ENCODE data around the gene IL32.

IL32 gene

GRCh38 chr16:3027489-3027795, 38.0 kb upstream of the IL32 start:
- no peak for DNase-seq

DNA sequence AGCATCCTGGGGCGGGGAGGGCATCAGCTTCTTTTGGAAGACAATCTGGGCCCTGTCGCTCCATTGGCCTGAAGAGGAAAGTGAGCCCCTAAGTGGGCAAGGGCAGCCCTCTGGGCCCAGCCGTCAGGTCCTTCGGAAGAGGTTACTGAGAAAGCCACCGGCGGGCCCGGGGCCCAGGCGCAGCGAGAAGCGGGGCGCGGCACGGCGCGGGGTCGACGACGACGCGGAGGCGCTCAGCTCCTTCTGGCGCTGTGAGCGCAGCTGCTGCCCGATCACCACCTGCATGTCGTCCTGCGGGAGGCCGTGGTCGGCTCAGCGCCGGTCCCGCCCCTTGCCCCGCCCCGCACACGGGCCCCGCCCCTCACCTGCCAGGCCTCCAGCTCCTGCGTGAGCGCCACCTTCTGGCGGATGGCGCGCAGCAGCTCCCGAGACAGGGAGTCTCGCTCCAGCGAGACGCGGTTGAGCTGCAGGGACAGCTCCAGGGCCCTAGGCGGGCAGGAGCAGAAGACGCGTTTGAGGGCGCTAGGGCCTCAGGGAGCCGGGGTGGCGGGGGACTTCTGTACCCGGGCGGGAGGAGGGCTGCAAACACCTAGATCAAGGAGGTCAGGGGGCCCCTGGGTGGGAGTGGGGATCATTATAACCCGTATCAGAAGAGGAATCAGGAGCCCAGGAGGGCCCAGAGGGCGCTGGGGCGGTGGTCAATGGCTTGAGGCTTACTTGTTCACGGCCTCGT, 37.3 kb upstream of the IL32 start:
- peak; percentile 81 for DNase-seq

DNA sequence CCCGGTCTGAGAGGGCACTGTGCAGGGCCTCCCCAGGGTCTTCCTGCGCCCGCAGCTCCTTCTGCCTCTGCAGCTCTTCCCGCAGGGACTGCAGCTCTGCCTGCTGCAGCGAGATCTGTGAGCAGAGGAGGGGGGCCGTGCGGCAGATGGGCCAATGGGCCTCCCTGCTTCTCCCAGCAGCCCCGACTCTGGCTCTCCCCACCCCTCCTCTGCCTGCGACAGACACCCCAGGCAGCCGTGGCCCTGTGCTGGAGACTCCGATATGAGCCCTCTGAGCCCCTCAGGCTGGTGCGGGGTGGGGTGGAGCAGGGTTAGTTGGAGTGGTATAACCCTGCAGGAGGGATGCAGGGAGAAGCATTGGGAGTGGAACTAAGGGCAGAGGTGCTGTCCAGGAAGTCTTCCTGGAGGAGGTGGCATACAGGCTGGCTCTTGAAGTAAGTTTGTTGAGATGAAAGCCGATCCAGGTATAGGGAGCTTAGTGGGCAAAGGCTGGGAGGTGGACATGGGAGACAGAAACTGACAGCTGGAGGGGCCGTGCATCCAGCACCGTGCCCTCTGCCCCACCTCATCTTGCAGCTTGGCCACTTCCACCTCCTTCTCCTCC, 36.6 kb upstream of the IL32 start:
- DNase-seq = no peak

- peak; percentile 67 for DNase-seq
These were observed 35.8 kb upstream of the IL32 start for GRCh38 chr16:3029491-3030221.

GRCh38 chr16:3030222-3031212, 34.9 kb upstream of the IL32 start:
- no peak for DNase-seq

GRCh38 chr16:3032624-3033023, 32.8 kb upstream of the IL32 start:
- DNase-seq = no peak

- DNase-seq = no peak
These were observed 30.0 kb upstream of the IL32 start for GRCh38 chr16:3035289-3035971.

- no peak for DNase-seq
These were observed 29.3 kb upstream of the IL32 start for GRCh38 chr16:3035972-3036725.

- no peak for DNase-seq
These were observed 28.6 kb upstream of the IL32 start, which contains the start of gene BICDL2 for GRCh38 chr16:3036726-3037315. Gene BICDL2 (minus strand): TSS chr16:3036944. CDS start chr16:3035496, 1,448 bp downstream.

DNA sequence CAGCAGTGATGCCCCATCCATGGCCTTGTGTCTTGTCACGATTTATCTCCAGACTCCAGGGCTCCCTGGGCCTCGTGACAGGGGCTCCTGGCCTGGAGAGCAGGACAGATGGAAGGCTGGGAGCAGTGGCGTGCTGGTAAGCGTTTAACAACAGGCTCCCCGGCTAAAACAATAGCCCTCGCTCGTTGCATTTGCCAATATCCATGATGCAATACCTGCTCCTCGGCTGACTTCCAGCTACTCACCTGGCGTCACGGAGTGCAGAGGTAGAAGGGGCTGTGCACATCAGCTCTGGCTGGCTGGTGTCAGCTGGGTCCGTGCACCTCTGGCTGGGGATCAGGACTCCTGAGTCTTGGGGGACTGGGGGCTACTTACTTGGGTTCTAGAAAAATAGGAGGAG, 27.2 kb upstream of the IL32 start:
- no peak for DNase-seq

DNA sequence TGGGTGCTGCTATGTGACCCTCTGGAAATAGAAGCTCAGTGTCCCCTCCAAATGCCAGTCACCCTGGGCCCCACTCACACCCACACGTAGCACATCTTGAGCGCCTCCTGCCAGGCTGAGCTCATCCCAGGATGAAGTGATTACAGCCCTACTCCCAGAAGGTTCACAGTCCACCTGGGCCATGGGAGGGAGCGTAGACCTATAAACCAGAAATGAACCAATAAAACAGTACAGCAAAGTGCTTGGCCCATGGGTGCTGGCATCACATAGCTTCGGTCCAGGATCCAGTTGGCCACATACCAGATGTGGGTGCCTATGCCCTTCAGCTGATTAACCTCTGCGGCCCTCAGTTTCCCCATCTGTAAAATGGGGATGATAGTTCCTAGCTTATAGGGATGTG, 26.5 kb upstream of the IL32 start:
- DNase-seq = no peak

GRCh38 chr16:3042376-3042775, 23.1 kb upstream of the IL32 start:
- no peak for DNase-seq

- DNase-seq = no peak
These were observed 20.7 kb upstream of the IL32 start for GRCh38 chr16:3044708-3045107.

GRCh38 chr16:3045758-3046640, 19.4 kb upstream of the IL32 start, which contains the start of gene MMP25:
Gene MMP25 (plus strand): TSS chr16:3046561. CDS start chr16:3046918, 357 bp downstream.
- DNase-seq = peak; percentile 63

DNA sequence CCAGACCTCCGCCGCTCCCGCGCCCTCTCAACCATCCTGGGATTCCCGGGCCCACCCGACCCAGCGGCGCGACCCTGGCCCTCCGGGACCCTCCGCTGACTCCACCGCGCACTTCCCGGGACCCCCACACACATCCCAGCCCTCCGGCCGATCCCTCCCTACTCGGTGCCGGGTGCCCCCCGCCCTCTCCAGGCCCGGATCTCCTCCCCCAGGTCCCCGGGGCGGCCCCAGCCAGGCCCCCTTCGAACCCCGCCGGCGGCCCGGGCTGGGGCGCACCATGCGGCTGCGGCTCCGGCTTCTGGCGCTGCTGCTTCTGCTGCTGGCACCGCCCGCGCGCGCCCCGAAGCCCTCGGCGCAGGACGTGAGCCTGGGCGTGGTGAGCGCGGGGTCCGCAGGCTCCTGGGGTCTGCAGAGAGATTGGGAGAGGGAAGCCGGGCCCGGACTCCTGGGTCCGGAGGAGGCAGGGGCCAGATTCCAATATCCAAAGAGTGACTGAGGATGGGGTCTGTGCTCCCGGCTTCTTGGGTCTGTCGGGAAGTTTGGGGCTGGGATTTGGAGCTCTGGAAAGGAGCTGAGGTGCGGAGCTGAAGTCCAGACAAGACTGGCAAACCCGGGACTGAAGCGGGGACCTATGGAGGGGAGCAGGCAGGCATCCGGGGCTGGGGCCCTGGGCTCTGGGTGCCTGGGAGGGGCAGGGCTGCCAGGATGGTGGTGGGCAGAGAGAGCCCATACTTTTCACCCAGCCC, 18.6 kb upstream of the IL32 start:
- DNase-seq = peak; percentile 54

- DNase-seq = no peak
These were observed 18.1 kb upstream of the IL32 start for GRCh38 chr16:3047387-3047720.

GRCh38 chr16:3049921-3050481, 15.4 kb upstream of the IL32 start:
- DNase-seq = no peak

DNA sequence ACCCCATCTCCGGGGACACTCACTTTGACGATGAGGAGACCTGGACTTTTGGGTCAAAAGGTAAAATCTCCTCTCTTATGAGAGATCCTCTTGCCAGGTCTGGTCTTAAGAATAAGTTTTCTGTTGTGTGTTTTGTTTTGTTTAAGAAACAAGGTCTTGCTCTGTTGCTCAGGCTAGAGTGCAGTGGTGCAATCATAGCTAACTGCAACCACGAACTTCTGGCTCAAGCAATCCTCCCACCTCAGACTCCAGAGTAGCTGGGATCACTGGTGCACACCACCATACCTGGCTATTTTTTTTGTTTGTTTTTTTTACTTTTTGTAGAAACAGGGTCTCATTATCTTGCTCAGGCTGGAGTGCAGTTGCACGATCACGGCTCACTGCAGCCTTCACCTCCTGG, 15.0 kb upstream of the IL32 start:
- no peak for DNase-seq

- no peak for DNase-seq
These were observed 14.4 kb upstream of the IL32 start for GRCh38 chr16:3051009-3051408.
